Right cardiac atrium (tissue), 5 donors: Measurements from ENCODE around the gene PROSER3. TPM values are rescaled to one million over a fixed set of nuclear protein-coding genes. Genes with fewer than 3 reads are reported as not detected.
"Not testable (repeated sequence)": the region's sequence is repeated elsewhere in the genome, so short reads cannot be mapped to it uniquely, and the experiment has no call there.

Experiments used
- ATAC-seq, 2 donors: fragments of 200-7000 bp; cut with Tn5 transposase; one replicate each; pipeline versions ENCODE4 v1.8.0 to v1.9.1; 2020; ENCODE audit warnings: moderate library complexity in 2 of 2, mild to moderate bottlenecking in 1 of 2
- DNase-seq, 3 donors: peaks; one replicate each; pipeline ENCODE4 v3.0.0-alpha.2; 2020
- H3K27ac ChIP-seq: one replicate; pipeline ENCODE4 v1.5.1; 2013; ENCODE audit warnings: mild to moderate bottlenecking, low read length, control low read depth, moderate library complexity
- H3K27me3 ChIP-seq: one replicate; pipeline ENCODE4 v1.6.1; 2013; ENCODE audit not compliant: control insufficient read depth, insufficient read depth
- H3K4me1 ChIP-seq: one replicate; pipeline ENCODE4 v1.6.1; 2013; ENCODE audit warnings: low read length; ENCODE audit not compliant: control insufficient read depth, insufficient read depth
- H3K4me3 ChIP-seq: one replicate; pipeline ENCODE4 v1.5.1; 2013; ENCODE audit warnings: low read length, control low read depth
- H3K9me3 ChIP-seq: one replicate; pipeline ENCODE4 v1.6.1; 2013; ENCODE audit warnings: low read length; ENCODE audit not compliant: control insufficient read depth
- WGBS: extraction: QIAGEN DNeasy Blood & Tissue Kit; methylation state at CpG from one replicate; pipeline ENCODE4 v1.1.7; 2013; 5-methylcytosine and 5-hydroxymethylcytosine counted together
- intact Hi-C, 4 donors: fragments of 100-400 bp; cut with DNase I; formaldehyde crosslinking; loops; one replicate each; pipeline versions ENCODE4 v1.11.0 to v1.14.0; 2022 to 2023
- polyA plus RNA-seq: library from polyadenylated mRNA; stranded (reverse); fragments of 200-250 nt; gene quantifications from one replicate; pipeline ENCODE4 v1.2.3, GENCODE V29; 2013
- total RNA-seq, 4 donors: library from RNA; stranded (reverse); fragmentation: NEBNext Ultra II Directional; extraction: Animal tissue kit (Norgen Biotek cat#: 25700); gene quantifications; one replicate each; pipeline ENCODE4 v1.2.1, GENCODE V29; 2021
- donor health status: healthy with polysubstance abuse.
- donor health status: DM: no; HTN: yes; CAD: no.
- donor health status: DM: no; HTN: no; CAD: no.
- donor health status: DM: no; HTN: yes; CAD: no; lungs with severe emphysema.
- donor health status: DM: yes; HTN: yes; CAD: no.

Gene PROSER3
- total and polyA plus RNA-seq, 5 donors = 5.6 to 10.3 (median 7.1) TPM

DNA sequence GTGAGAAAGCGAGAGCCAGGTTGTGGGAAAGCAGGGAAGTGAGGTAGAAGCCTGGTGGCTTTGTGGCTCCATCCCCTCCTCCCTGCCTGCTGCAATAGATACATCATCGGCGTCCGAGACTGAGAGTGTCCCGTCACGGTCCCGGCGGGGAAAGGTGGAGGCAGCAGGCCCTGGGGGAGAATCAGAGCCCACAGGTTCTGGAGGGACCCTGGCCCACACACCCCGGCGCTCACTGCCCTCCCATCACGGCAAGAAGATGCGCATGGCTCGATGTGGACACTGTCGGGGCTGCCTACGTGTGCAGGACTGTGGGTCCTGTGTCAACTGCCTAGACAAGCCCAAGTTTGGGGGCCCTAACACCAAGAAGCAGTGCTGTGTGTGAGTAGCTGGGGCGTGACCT is 35.1 kb upstream of the PROSER3 start:
- ATAC-seq (no peak), DNase-seq (peak in 1 of 3 donors; percentile 48)
- no peaks in the 10 kb centered on the region for H3K9me3 ChIP-seq
- WGBS = 93% methylated on average over 16 of the region's 16 CpGs
- no peaks in the 10 kb centered on the region for H3K27me3 ChIP-seq
- H3K4me3 ChIP-seq = no peak overlapping the region
- no peak overlapping the region for H3K27ac ChIP-seq
- intact Hi-C loops = no loop called here
- H3K4me1 ChIP-seq = no peaks in the 10 kb centered on the region

GRCh38 chr19:35723671-35724070 is 34.3 kb upstream of the PROSER3 start:
- no peak for ATAC-seq
- WGBS = 93% methylated on average over 24 of the region's 24 CpGs
- intact Hi-C loops = no loop called here

DNA sequence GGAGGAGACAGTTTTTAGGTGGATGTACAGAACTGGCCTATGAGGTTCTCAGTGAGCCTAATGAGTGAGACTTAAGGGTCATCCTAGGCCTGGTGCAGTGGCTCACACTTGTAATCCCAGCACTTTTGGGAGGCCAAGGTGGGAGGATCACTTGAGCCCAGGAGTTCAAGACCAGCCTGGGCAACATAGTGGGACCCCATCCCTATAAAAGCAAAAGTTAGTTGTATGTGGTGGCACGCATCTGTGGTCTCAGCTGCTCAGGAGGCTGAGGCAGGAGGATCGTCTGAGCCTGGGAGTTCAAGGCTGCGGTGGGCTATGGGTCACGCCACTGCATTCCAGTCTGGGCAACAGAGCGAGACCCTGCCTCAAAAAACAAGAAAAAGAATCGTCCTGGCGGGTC is 33.8 kb upstream of the PROSER3 start:
- 93% methylated on average over 7 of the region's 7 CpGs for WGBS
- H3K9me3 ChIP-seq, H3K27ac ChIP-seq, H3K4me1 ChIP-seq, H3K27me3 ChIP-seq, ATAC-seq, intact Hi-C loops, H3K4me3 ChIP-seq, DNase-seq: not testable (repeated sequence)

More at GRCh38 chr19:35723671-35724070, 34.3 kb upstream of the PROSER3 start:
- H3K9me3 ChIP-seq = no peaks in the 10 kb centered on the region
- H3K27ac ChIP-seq = no peak overlapping the region
- peak in 2 of 3 donors; percentile 44 to 45 for DNase-seq
- H3K4me3 ChIP-seq = no peak overlapping the region
- H3K4me1 ChIP-seq = no peaks in the 10 kb centered on the region
- H3K27me3 ChIP-seq = no peaks in the 10 kb centered on the region

GRCh38 chr19:35724560-35724959 is 33.4 kb upstream of the PROSER3 start:
- no peak overlapping the region for H3K27ac ChIP-seq
- H3K27me3 ChIP-seq = no peaks in the 10 kb centered on the region
- H3K4me3 ChIP-seq = no peak overlapping the region
- DNase-seq = peak in 2 of 3 donors; percentile 40 to 41
- 97% methylated on average over 12 of the region's 12 CpGs for WGBS
- intact Hi-C loops = no loop called here
- no peak for ATAC-seq
- H3K4me1 ChIP-seq = no peaks in the 10 kb centered on the region
- H3K9me3 ChIP-seq = no peaks in the 10 kb centered on the region

DNA sequence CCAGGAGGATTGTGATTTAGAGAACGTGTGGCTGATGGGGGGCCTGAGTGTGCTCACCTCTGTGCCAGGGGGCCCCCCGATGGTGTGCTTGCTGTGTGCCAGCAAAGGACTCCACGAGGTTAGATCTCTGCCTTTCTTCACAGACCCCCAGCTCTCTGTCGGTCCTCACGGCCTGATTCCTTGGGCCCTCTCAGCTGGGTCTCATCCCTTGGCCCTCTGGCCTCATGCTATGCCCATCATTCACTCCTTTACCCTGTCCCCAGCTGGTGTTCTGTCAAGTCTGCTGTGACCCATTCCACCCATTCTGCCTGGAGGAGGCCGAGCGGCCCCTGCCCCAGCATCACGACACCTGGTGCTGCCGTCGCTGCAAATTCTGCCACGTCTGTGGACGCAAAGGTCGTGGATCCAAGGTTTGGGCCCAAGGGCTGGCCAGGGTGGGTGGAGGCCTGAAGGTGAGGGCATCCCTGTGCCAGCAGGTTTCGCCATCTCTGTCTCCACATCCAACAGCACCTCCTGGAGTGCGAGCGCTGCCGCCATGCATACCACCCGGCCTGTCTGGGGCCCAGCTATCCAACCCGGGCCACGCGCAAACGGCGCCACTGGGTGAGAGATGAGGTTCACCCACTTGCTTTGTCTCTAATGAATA is 32.6 kb upstream of the PROSER3 start:
- Histone ChIP-seq H3K9me3 (no peaks in the 10 kb centered on the region), H3K4me1 (no peaks in the 10 kb centered on the region), H3K4me3 (no peak overlapping the region), H3K27ac (no peak overlapping the region), H3K27me3 (no peaks in the 10 kb centered on the region)
- peak in 2 of 3 donors; percentile 18 to 40 for DNase-seq
- intact Hi-C loops = no loop called here
- WGBS = 94% methylated on average over 23 of the region's 23 CpGs
- no peak for ATAC-seq

GRCh38 chr19:35727053-35727955 is 30.7 kb upstream of the PROSER3 start:
- ATAC-seq (no peak), DNase-seq (peak in 2 of 3 donors; percentile 39 to 50)
- intact Hi-C loops = no loop called here
- Histone ChIP-seq H3K4me1 (no peaks in the 10 kb centered on the region), H3K9me3 (no peaks in the 10 kb centered on the region), H3K27me3 (no peaks in the 10 kb centered on the region), H3K27ac (no peak overlapping the region), H3K4me3 (no peak overlapping the region)
- 94% methylated on average over 25 of the region's 25 CpGs for WGBS

DNA sequence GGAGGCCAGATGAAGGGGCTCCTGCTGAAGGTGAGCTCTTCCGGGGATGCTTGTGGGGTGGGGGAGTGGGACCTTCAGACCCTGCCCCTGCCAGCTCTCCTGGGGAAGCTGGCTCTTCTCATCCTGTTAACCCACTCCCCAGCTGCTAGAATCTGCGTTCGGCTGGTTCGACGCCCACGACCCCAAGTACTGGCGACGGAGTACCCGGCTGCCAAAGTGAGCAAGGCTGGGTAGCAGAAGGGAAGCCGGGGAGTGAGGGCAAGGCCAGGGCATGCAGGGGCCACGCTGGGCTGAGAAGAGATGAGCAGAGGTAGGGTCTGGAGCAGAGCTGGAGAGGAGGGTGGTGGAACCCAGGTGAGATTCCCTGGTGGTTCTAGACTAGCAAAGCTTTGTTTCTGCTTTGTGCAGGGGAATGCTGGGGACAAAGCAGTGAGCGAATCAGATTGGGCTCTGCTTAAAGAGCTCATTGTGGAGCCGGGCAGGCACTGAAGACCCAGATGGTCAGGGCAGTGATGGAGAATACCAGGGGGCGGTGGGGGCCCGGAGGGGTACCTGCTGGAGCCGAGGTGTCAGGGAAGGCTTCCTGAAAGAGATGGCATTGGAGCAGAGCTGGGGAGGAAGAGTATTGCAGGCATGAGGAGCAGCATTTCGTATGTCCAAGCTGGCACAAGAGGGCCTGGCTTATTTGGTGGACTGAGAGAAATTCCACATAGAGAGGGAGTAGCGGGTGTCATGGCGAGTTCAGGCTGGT is 29.8 kb upstream of the PROSER3 start:
- no peak for ATAC-seq
- 91% methylated on average over 19 of the region's 19 CpGs for WGBS

DNA sequence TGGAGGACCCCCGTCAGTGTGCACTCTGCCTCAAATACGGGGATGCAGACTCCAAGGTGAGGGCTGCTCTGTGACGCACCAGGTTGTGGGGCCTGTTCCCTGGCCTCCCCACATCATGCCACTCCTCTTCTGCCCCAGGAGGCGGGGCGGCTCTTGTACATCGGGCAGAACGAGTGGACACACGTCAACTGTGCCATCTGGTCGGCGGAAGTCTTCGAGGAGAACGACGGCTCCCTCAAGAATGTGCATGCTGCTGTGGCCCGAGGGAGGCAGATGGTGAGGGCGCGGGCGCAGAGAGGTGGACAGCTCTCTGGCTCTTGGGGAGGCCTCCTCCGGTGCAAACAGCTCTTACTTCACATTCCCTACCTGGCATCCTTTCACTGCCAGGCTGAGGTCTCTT is 29.0 kb upstream of the PROSER3 start:
- intact Hi-C loops = no loop called here
- Histone ChIP-seq H3K4me3 (no peak overlapping the region), H3K27ac (no peak overlapping the region), H3K9me3 (no peaks in the 10 kb centered on the region), H3K4me1 (no peaks in the 10 kb centered on the region), H3K27me3 (no peaks in the 10 kb centered on the region)
- DNase-seq (peak in 2 of 3 donors; percentile 29 to 33), ATAC-seq (no peak)
- 88% methylated on average over 18 of the region's 18 CpGs for WGBS

More for the DNA sequence above, 29.8 kb upstream of the PROSER3 start:
- H3K4me1 ChIP-seq = no peaks in the 10 kb centered on the region
- no peak overlapping the region for H3K4me3 ChIP-seq
- no peak overlapping the region for H3K27ac ChIP-seq
- intact Hi-C loops = no loop called here
- H3K27me3 ChIP-seq = no peaks in the 10 kb centered on the region
- peak in 1 of 3 donors; percentile 48 for DNase-seq
- no peaks in the 10 kb centered on the region for H3K9me3 ChIP-seq

DNA sequence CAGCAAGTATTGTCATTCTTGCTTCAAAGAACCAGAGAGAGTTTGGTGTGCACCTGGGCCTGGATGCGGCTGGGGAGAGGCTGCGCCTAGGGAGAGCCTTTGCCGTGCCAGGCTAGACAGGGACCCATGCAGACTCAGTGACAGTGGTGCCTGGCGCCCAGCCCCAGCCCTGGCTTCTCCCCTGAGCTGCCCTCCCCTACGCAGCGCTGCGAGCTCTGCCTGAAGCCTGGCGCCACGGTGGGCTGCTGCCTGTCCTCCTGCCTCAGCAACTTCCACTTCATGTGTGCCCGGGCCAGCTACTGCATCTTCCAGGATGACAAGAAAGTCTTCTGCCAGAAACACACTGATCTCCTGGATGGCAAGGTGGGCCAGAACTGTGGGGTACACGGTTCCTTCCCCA is 28.2 kb upstream of the PROSER3 start:
- intact Hi-C loops = no loop called here
- Histone ChIP-seq H3K27me3 (no peaks in the 10 kb centered on the region), H3K27ac (no peak overlapping the region), H3K4me1 (no peaks in the 10 kb centered on the region), H3K4me3 (no peak overlapping the region), H3K9me3 (no peaks in the 10 kb centered on the region)
- ATAC-seq = no peak
- WGBS = 93% methylated on average over 11 of the region's 11 CpGs
- DNase-seq = peak; percentile 10 to 39 (median 26)

DNA sequence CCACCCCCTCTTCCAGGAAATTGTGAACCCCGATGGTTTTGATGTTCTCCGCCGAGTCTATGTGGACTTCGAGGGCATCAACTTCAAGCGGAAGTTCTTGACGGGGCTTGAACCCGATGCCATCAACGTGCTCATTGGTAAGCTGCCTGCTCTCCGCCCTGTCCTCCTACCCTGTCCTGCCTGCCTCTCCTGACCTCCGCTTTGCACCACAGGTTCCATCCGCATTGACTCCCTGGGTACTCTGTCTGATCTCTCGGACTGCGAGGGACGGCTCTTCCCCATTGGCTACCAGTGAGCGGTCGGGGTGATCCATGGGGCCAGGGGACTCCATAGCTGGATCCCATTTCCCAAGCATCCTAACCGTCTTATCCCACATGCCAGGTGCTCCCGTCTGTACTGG is 27.6 kb upstream of the PROSER3 start:
- Histone ChIP-seq H3K4me3 (no peak overlapping the region), H3K4me1 (no peaks in the 10 kb centered on the region), H3K27me3 (no peaks in the 10 kb centered on the region), H3K9me3 (no peaks in the 10 kb centered on the region), H3K27ac (no peak overlapping the region)
- WGBS = 91% methylated on average over 18 of the region's 18 CpGs
- intact Hi-C loops = no loop called here
- peak in 1 of 3 donors; percentile 36 for DNase-seq
- no peak for ATAC-seq

DNA sequence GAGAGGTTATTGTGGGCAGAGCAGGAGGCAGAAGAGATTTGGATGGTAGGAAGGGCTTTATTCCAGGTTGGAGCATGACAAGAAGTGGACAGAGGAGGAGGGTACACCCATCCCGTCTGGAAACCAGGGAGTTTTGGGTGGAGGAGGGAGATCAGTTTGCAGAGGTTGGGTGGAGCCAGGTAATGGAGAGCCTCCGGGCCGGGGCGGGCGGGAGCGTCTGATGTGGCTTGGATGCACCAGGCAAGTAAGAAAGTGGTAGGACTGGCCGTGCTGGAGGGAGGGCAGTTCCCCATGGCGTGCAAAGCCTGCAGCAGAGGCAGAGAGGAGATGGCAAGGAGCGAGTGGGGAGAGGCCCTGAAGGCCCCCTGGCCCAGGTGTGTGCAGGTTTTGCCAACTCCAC is 26.6 kb upstream of the PROSER3 start:
- ATAC-seq (no peak), DNase-seq (peak in 2 of 3 donors; percentile 38 to 39)
- H3K27me3 ChIP-seq = no peaks in the 10 kb centered on the region
- H3K4me3 ChIP-seq = no peak overlapping the region
- H3K9me3 ChIP-seq = no peaks in the 10 kb centered on the region
- no peaks in the 10 kb centered on the region for H3K4me1 ChIP-seq
- no peak overlapping the region for H3K27ac ChIP-seq
- 86% methylated on average over 9 of the region's 9 CpGs for WGBS
- intact Hi-C loops = no loop called here
